ENCODE data around the gene PPARG. TPM values are rescaled to one million over a fixed set of nuclear protein-coding genes. Genes with fewer than 3 reads are reported as not detected.

Gene PPARG
- total RNA-seq, 4 donors from 2014 or later, result 199 to 374 (median 218) TPM

DNA sequence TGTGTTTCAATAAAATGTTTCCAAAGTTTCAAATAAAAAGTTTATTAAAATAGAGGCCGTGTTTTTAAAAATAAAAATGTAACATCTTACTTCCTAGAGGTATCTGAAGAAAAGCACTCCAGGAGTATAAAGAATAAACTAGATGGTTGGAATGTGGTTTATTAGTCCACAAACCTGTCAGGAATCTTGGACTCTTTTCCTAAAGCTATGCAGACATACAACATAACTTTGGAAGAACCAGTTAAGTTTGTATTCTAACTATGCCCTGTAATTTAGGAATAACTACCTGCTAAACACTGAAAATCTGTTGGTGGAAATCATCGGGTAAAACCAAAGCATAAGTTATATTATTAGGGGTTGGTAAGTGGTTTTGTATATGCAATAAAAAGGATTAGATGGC is 51.6 kb downstream of the PPARG start:
- TF ChIP-seq, protein P1, sequence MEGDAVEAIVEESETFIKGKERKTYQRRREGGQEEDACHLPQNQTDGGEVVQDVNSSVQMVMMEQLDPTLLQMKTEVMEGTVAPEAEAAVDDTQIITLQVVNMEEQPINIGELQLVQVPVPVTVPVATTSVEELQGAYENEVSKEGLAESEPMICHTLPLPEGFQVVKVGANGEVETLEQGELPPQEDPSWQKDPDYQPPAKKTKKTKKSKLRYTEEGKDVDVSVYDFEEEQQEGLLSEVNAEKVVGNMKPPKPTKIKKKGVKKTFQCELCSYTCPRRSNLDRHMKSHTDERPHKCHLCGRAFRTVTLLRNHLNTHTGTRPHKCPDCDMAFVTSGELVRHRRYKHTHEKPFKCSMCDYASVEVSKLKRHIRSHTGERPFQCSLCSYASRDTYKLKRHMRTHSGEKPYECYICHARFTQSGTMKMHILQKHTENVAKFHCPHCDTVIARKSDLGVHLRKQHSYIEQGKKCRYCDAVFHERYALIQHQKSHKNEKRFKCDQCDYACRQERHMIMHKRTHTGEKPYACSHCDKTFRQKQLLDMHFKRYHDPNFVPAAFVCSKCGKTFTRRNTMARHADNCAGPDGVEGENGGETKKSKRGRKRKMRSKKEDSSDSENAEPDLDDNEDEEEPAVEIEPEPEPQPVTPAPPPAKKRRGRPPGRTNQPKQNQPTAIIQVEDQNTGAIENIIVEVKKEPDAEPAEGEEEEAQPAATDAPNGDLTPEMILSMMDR (IDR thresholded peaks at IDR 0.05), result no peak
- ATAC-seq (ENCODE audit: low FRiP score), result no peak
- DNase-seq (ENCODE audit: low spot score), result no peak

DNA sequence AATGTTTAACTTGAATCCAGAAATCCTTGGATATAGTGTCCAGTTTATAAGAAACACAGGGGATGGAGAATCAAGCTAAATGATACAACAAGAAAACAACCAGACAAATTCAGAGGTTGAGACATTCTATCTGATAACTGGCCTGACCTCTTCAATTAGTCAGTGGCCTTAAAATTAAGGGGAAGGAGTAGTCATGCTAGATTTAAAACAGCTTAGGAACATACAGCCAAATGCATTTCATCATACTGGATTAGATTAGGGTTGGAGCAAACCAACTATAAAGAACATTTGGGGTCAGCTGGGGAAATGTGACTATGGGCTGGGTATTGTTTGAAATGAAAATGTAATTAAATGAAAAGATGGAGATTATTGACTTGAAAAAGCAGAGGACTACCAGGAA is 53.3 kb downstream of the PPARG start:
- TF ChIP-seq, protein P1 (IDR thresholded peaks at IDR 0.05), result no peak
- no peak for ATAC-seq (ENCODE audit: low FRiP score)

DNA sequence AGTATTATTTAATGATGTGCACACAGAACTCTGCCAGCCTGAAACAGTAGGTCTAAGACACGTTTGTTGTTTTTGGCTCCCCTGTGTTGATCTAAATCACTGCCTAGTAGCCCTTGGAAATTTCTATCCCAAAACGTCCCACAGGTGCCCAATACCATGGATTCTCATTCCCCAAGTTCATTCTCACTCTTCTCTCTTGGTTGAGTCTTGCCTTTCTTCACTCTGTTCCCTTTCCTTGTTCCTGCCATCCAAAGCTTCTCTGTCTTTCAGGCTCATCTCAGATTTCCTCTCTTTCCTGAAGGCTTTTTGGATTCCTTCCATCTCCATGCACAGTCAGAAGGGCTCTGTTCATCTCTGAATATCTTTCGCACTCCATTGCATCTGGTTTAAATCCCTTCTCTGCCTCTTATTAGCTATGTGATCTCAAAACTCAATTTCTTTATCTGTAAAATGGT is 54.2 kb downstream of the PPARG start:
- TF ChIP-seq, protein P1 (IDR thresholded peaks at IDR 0.05), result no peak
- DNase-seq (ENCODE audit: low spot score), result no peak

More for the DNA sequence above, 53.3 kb downstream of the PPARG start:
- no peak for DNase-seq (ENCODE audit: low spot score)

DNA sequence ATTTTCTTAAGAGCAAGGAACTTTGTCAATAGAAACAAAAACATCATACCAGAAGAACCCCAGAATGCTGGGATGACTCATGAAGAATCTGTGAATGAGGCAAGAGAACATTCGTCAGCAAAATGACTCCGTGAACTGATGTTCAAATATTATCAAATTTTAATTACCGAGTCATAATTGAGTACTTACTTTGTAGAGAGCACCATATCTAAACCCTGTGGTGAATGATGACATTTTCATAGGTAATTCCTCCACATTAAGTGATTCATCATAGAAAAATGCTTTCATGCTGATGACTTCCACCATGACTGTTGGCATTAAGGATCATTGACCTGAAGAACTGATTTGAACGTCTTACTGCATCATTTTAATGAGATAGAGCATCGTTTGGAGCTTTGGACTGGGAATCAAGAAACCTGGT is 56.3 kb downstream of the PPARG start:
- TF ChIP-seq, protein P1 (IDR thresholded peaks at IDR 0.05), result no peak

More for the DNA sequence above, 54.2 kb downstream of the PPARG start:
- no peak for ATAC-seq (ENCODE audit: low FRiP score)

DNA sequence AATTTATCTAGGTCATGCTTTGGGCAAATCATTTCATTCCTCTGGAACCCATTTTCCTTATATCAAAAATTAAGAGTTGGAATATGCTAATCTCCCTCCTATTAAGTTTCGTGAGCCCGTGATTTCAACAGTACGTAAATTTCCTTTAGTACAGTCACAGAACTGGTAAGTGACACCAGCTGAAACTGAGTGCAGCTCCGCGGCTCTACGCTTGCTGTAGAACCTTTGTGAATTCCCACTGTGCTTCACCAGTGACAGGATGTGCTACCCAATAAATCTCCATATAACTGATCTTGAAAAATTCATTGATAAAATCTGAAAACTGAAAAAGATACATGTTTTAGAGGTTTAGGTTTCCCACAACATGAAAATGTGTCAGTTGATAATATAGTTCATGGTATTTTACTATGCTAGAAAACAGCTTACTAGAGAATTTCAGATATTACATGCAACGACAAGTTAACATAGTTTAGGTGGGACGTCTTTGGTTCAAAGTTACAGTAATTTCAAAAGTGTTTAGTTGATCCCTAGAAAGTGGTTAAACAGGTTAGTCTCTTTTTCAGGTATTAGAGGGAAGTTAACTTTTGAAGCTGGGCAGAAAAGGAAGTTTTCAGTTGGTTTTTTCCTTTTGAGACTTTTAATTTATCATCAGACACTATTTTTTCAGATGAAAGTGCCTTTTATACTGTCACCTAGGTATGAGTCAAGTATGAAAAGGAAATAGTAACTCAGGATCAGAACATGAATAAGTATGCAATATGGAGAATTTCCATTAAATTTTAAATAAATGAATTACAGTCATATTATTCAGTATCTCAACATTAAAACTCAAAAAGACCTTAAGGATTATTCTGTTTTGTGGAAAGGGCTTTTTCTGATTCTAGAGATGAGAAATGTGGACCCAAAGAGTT is 57.0 kb downstream of the PPARG start:
- TF ChIP-seq, protein P1 (IDR thresholded peaks at IDR 0.05), result no peak
- ATAC-seq (ENCODE audit: low FRiP score), result no peak

More for the DNA sequence above, 56.3 kb downstream of the PPARG start:
- ATAC-seq (ENCODE audit: low FRiP score) (peak; percentile 46), DNase-seq (ENCODE audit: low spot score) (no peak)

DNA sequence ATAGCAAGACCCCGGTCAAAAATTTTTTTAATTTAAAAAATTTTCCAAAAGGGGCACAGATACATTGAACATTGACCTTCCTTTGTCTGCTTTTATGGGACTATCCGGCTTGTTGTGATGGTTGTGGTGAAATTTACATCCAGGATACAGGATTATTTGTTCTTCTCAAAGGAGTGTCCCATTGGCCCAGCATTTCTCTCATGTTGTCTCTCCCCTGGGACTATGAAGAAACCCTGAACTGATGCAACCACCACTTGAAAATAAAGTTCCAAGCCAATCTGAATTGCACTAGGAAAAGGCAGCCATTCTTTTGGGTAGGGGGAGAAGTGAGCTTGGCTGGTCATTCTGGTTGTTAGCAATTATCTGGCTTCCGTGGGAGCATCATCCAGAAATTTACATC is 58.4 kb downstream of the PPARG start:
- DNase-seq (ENCODE audit: low spot score) (no peak), ATAC-seq (ENCODE audit: low FRiP score) (no peak)
- TF ChIP-seq, protein P1 (IDR thresholded peaks at IDR 0.05), result no peak

More for the DNA sequence above, 57.0 kb downstream of the PPARG start:
- no peak for DNase-seq (ENCODE audit: low spot score)

Data from omental fat pad (tissue), 4 donors.